HCT116 (cell line): ENCODE data around the gene DCAF11. TPM values are rescaled to one million over a fixed set of nuclear protein-coding genes. Genes with fewer than 3 reads are reported as not detected.
A peak's percentile ranks its signal among the peaks of the same experiment; 100 is the strongest.

Experiments
- ATAC-seq: fragments of 200-7000 bp; cut with Tn5 transposase; 2 replicates; pipeline ENCODE4 v1.9.1; 2020; ENCODE audit warnings: mild to moderate bottlenecking, moderate library complexity
- Bru-seq: library from RNA; stranded (reverse); fragments of 400-500 nt; gene quantifications from one replicate; lab custom pipeline; 2021; lab: Mats Ljungman, UMichigan
- BruChase-seq, 2 experiments: library from RNA; stranded (reverse); fragments of 400-500 nt; gene quantifications; one replicate each; lab custom pipeline; 2021; lab: Mats Ljungman, UMichigan
- BruUV-seq: library from RNA; stranded (reverse); fragments of 400-500 nt; replicated peaks from 2 replicates; lab custom pipeline; 2021; lab: Mats Ljungman, UMichigan
- CTCF ChIA-PET: fragments of 300-600 bp; sonication (Branson Sonifier 250); formaldehyde crosslinking; loops from one replicate; lab custom pipeline; 2021; ENCODE audit warnings: antibody characterized with exemption; lab: Charles Lee
- POLR2A ChIA-PET: fragments of 300-600, 350-600 bp; sonication (Branson Sonifier 250); formaldehyde crosslinking; loops from one replicate; lab custom pipeline; 2021; ENCODE audit warnings: antibody characterized with exemption; lab: Charles Lee
- RAD21 ChIA-PET, 2 experiments: fragments of 300-600 bp; sonication (Branson Sonifier 250); formaldehyde crosslinking; loops; one replicate each; lab custom pipeline; 2023; ENCODE audit warnings: low total read pairs in 2 of 2; ENCODE audit not compliant: uncharacterized antibody in 2 of 2, unreplicated experiment in 2 of 2, low non-redundant PET in 1 of 2; lab: Charles Lee
- DNase-seq: peaks from one replicate; pipeline ENCODE4 v3.0.0-alpha.2; 2010; ENCODE audit warnings: low read depth, low spot score
- H2AFZ ChIP-seq: fragments of 200-600 bp; shearing (Covaris generic), sonication (generic); 2 replicates; pipeline ENCODE4 v1.6.1; 2017; ENCODE audit warnings: low read depth, mixed run types, mixed read lengths, antibody characterized with exemption, low read length; ENCODE audit not compliant: poor library complexity, severe bottlenecking
- H3K27ac ChIP-seq: 2 replicates; pipeline ENCODE4 v1.5.1; 2012; ENCODE audit warnings: low read depth, low read length
- H3K27me3 ChIP-seq: fragments of 200-600 bp; sonication (generic); 2 replicates; pipeline ENCODE4 v1.6.1; 2016; ENCODE audit warnings: mixed run types, low read length, mixed read lengths; ENCODE audit not compliant: insufficient read depth
- H3K36me3 ChIP-seq, 2 experiments: fragments of 200-500 bp in 1 of 2; fragments of 200-600 bp in 1 of 2; sonication (Bioruptor generic) in 1 of 2; sonication (generic) in 1 of 2; 2 replicates each; pipeline versions ENCODE4 v1.5.1 to v1.6.1; 2014 to 2016; ENCODE audit warnings: low read length in 2 of 2, inconsistent platforms in 1 of 2, mixed read lengths in 1 of 2, mixed run types in 1 of 2; ENCODE audit not compliant: insufficient read depth in 2 of 2, control insufficient read depth in 1 of 2
- H3K4me1 ChIP-seq, 2 experiments: fragments of 200-600 bp in 1 of 2; sonication (generic) in 1 of 2; 2 replicates each; pipeline versions ENCODE4 v1.5.1 to v1.6.1; 2012 to 2017; ENCODE audit warnings: low read length in 2 of 2, inconsistent platforms in 1 of 2, mild to moderate bottlenecking in 1 of 2, mixed read lengths in 1 of 2, mixed run types in 1 of 2, moderate library complexity in 1 of 2; ENCODE audit not compliant: insufficient read depth in 2 of 2, control insufficient read depth in 1 of 2
- H3K4me2 ChIP-seq: fragments of 200-600 bp; sonication (generic); 2 replicates; pipeline ENCODE4 v1.6.1; 2017; ENCODE audit warnings: mixed run types, low read length, mixed read lengths
- H3K4me3 ChIP-seq, 2 experiments: fragments of 200-600 bp in 1 of 2; sonication (generic) in 1 of 2; replicated peaks in 1 of 2; 2 replicates each; pipeline ENCODE4 v1.5.1; 2011 to 2016; ENCODE audit warnings: low read length in 2 of 2, control low read depth in 1 of 2, low read depth in 1 of 2, mild to moderate bottlenecking in 1 of 2, mixed read lengths in 1 of 2, mixed run types in 1 of 2
- H3K79me2 ChIP-seq: fragments of 200-600 bp; sonication (generic); 2 replicates; pipeline ENCODE4 v1.6.1; 2017; ENCODE audit warnings: mild to moderate bottlenecking, mixed run types, low read length, moderate library complexity, mixed read lengths; ENCODE audit not compliant: insufficient read depth
- H3K9ac ChIP-seq: fragments of 200-600 bp; sonication (generic); 2 replicates; pipeline ENCODE4 v1.6.1; 2016; ENCODE audit warnings: low read length, mixed read lengths
- H3K9me2 ChIP-seq: fragments of 200-600 bp; sonication (generic), shearing (Covaris generic); 2 replicates; pipeline ENCODE4 v1.6.1; 2017; ENCODE audit warnings: mixed run types, mild to moderate bottlenecking, moderate library complexity; ENCODE audit not compliant: insufficient read depth
- H3K9me3 ChIP-seq, 2 experiments: fragments of 200-500 bp in 1 of 2; fragments of 200-600 bp in 1 of 2; sonication (Bioruptor generic) in 1 of 2; sonication (generic) in 1 of 2; 2 replicates each; pipeline ENCODE4 v1.6.1; 2014 to 2017; ENCODE audit warnings: low read length in 2 of 2, mixed read lengths in 2 of 2, inconsistent platforms in 1 of 2, low read depth in 1 of 2, mild to moderate bottlenecking in 1 of 2, mixed run types in 1 of 2, moderate library complexity in 1 of 2; ENCODE audit not compliant: control insufficient read depth in 1 of 2, insufficient read depth in 1 of 2
- H4K20me1 ChIP-seq: fragments of 200-600 bp; sonication (generic), shearing (Covaris generic); 2 replicates; pipeline ENCODE4 v1.6.1; 2017; ENCODE audit warnings: mixed run types, mild to moderate bottlenecking, moderate library complexity; ENCODE audit not compliant: insufficient read depth
- CBX3 ChIP-seq: IDR thresholded peaks from 2 replicates; pipeline ENCODE4 v1.6.1; 2012; ENCODE audit warnings: low read depth
- CEBPB ChIP-seq: IDR thresholded peaks from 2 replicates; pipeline ENCODE4 v1.6.1; 2012; ENCODE audit warnings: low read depth
- EGR1 ChIP-seq: IDR thresholded peaks from 2 replicates; pipeline ENCODE4 v1.6.1; 2012; ENCODE audit warnings: low read depth
- ELF1 ChIP-seq: IDR thresholded peaks from 2 replicates; pipeline ENCODE4 v1.6.1; 2012; ENCODE audit warnings: low read depth, borderline replicate concordance
- POLR2A ChIP-seq: IDR thresholded peaks from 2 replicates; pipeline ENCODE4 v1.7.0; 2011; ENCODE audit warnings: borderline replicate concordance; ENCODE audit not compliant: insufficient read depth, insufficient read length; ENCODE audit errors: extremely low read depth
- POLR2AphosphoS5 ChIP-seq: IDR thresholded peaks from 2 replicates; pipeline ENCODE4 v1.6.1; 2011; ENCODE audit warnings: mild to moderate bottlenecking, low read depth, low read length, moderate library complexity
- SIN3A ChIP-seq: IDR thresholded peaks from 2 replicates; pipeline ENCODE4 v1.6.1; 2012; ENCODE audit warnings: low read depth
- SP1 ChIP-seq: IDR thresholded peaks from 2 replicates; pipeline ENCODE4 v1.6.1; 2012; ENCODE audit warnings: low read depth
- TCF7L2 ChIP-seq: IDR thresholded peaks from 2 replicates; pipeline ENCODE4 v1.7.0; 2011; ENCODE audit warnings: borderline replicate concordance, inconsistent platforms; ENCODE audit not compliant: insufficient read depth, insufficient read length; ENCODE audit errors: extremely low read depth
- intact Hi-C: fragments of 100-400 bp; cut with micrococcal nuclease; formaldehyde crosslinking; loops from 2 replicates; pipeline ENCODE4 v1.10.0; 2022
- long read RNA-seq: library from polyadenylated mRNA; unstranded; transcript quantifications from one replicate; pipeline ENCODE4 v2.0.0, GENCODE V29; 2021; ENCODE audit not compliant: unreplicated experiment
- polyA plus RNA-seq: library from polyadenylated mRNA; unstranded; fragments of >200 nt; gene quantifications from 2 replicates; pipeline ENCODE4 v1.2.1, GENCODE V29; 2012; ENCODE audit warnings: missing spikeins
- total RNA-seq: library from RNA; stranded (reverse); gene quantifications from one replicate; pipeline ENCODE4 v1.2.1, GENCODE V29; 2021; ENCODE audit not compliant: unreplicated experiment
- TF ChIP-seq, protein P1 (sequence below): IDR thresholded peaks from 2 replicates; pipeline ENCODE4 v1.6.1; 2012

The DCAF11 gene
- 47.5 TPM for total RNA-seq
- polyA plus RNA-seq: 40.1 and 45.9 TPM in 2 replicates
- percentile 80 among the genes with signal in this experiment for Bru-seq, nascent RNA
- BruChase-seq, experiment 1, labeled RNA remaining after a 6-hour chase: percentile 93 among the genes with signal in this experiment
- BruChase-seq, experiment 2, labeled RNA remaining after a 2-hour chase: percentile 91 among the genes with signal in this experiment
- long read RNA-seq, full-length matches to known transcripts: 28 of 73 reads
- long read RNA-seq, partial matches to known transcripts: 31 of 73 reads
- long read RNA-seq, other reads (novel, unspliced or antisense): 14 of 73 reads

- RAD21 ChIA-PET: interaction anchor here (0.5 to 1.7 kb wide), 5 partner anchors 21 to 449 kb away, joined by 3 to 10 read pairs (median 5); partner anchors contain the start of genes EMC9 (in 1 of the 2) and PSME1 (in 1 of the 2)
- no peaks in the 10 kb centered on the region for H3K9me2 ChIP-seq
- CTCF ChIA-PET: interaction anchor here (0.7 to 2.7 kb wide), 13 partner anchors 7 to 182 kb away, joined by 3 to 11 read pairs (median 3); partner anchors contain the start of genes EMC9, IRF9, PSME1 and PSME2
- POLR2A ChIA-PET: interaction anchor here (0.8 to 2.6 kb wide), 19 partner anchors 9 to 183 kb away, joined by 3 to 49 read pairs (median 4); partner anchors contain the start of genes EMC9, FITM1, IPO4 and IRF9
- peak within 1 kb of the TSS; percentile 95 for H3K4me2 ChIP-seq
- no peaks in the 10 kb centered on the region for H3K27me3 ChIP-seq
- peaks cover 6 to 16% of the 10 kb centered on the region in 2 experiments; a peak in 3 of 4 replicates for H3K4me1 ChIP-seq
- peaks cover 8 to 11% of the 10 kb centered on the region in 2 experiments for H3K36me3 ChIP-seq
- BruUV-seq: no TSS peak
- ATAC-seq (peak; percentile 89), DNase-seq (peak; percentile 100)
- peaks cover 14% of the 10 kb centered on the region; the same call in 1 of the 2 replicates for H3K79me2 ChIP-seq
- peak within 1 kb of the TSS; percentile 97 for H3K27ac ChIP-seq
- H3K9ac ChIP-seq: peak within 1 kb of the TSS; percentile 84
- H3K4me3 ChIP-seq: peak within 1 kb of the TSS; percentile 86 to 92
- intact Hi-C loops: loop anchor here (1.0 to 5.0 kb wide), 4 partner anchors 20 to 98 kb away; partner anchors contain the start of genes CHMP4A, IRF9, PCK2 and PSME2
- H2AFZ ChIP-seq: peak within 1 kb of the TSS; percentile 74
- H3K9me3 ChIP-seq: no peaks in the 10 kb centered on the region
- H4K20me1 ChIP-seq: no peaks in the 10 kb centered on the region
- peak; percentile 48 for TF ChIP-seq POLR2AphosphoS5
- TF ChIP-seq CEBPB: no peak
- TF ChIP-seq, protein P1, sequence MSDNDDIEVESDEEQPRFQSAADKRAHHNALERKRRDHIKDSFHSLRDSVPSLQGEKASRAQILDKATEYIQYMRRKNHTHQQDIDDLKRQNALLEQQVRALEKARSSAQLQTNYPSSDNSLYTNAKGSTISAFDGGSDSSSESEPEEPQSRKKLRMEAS: peak; percentile 97
- TF ChIP-seq TCF7L2: peak; percentile 16
- peak; percentile 97 for TF ChIP-seq EGR1
- TF ChIP-seq CBX3: no peak
- TF ChIP-seq SIN3A: peak; percentile 42; the same call in 1 of the 2 replicates
- peak; percentile 73 for TF ChIP-seq ELF1
- peak; percentile 96 for TF ChIP-seq SP1
- TF ChIP-seq POLR2A: peak; percentile 2
Measured at GRCh38 chr14:24114532-24115421, at the start of gene DCAF11, which contains the start of gene NRL. DCAF11 (plus strand) TSS chr14:24114777; CDS start chr14:24115595, 818 bp downstream. NRL (minus strand) TSS chr14:24114949; CDS start chr14:24082848, 32,101 bp downstream.
